SK-N-SH (cell line): ENCODE results near the gene SDE2.

Experiments
- CTCF ChIP-seq: fragments of 200-600 bp; sonication (generic); IDR thresholded peaks from 2 replicates; pipeline ENCODE4 v1.6.1; 2017; ENCODE audit warnings: antibody characterized with exemption, mild to moderate bottlenecking, moderate library complexity
- ELF1 ChIP-seq: IDR thresholded peaks from 2 replicates; pipeline ENCODE4 v1.4.0; 2012
- EZH2phosphoT487 ChIP-seq: fragments of 200-600 bp; sonication (generic); IDR thresholded peaks from 2 replicates; pipeline ENCODE4 v1.6.1; 2017; ENCODE audit warnings: low read depth, mixed run types, mild to moderate bottlenecking, antibody characterized with exemption, moderate library complexity, borderline replicate concordance
- POLR2AphosphoS5 ChIP-seq: IDR thresholded peaks from 2 replicates; pipeline ENCODE4 v1.6.1; 2012; ENCODE audit warnings: low read depth, low read length
- RAD21 ChIP-seq: IDR thresholded peaks from 2 replicates; pipeline ENCODE4 v1.6.1; 2012; ENCODE audit warnings: mild to moderate bottlenecking, low read length
- REST ChIP-seq: IDR thresholded peaks from 2 replicates; pipeline ENCODE4 v1.6.1; 2012; ENCODE audit warnings: mild to moderate bottlenecking, low read depth, low read length, moderate library complexity
- RFX5 ChIP-seq: IDR thresholded peaks from 2 replicates; pipeline ENCODE4 v1.6.1; 2012; ENCODE audit warnings: mild to moderate bottlenecking, improper control_type of control experiment, low read length
- RXRA ChIP-seq: IDR thresholded peaks from 2 replicates; pipeline ENCODE4 v1.4.0; 2012; ENCODE audit warnings: low read depth, mild to moderate bottlenecking, borderline replicate concordance
- YY1 ChIP-seq: IDR thresholded peaks from 2 replicates; pipeline ENCODE4 v1.4.0; 2012; ENCODE audit warnings: low read depth, mild to moderate bottlenecking

DNA sequence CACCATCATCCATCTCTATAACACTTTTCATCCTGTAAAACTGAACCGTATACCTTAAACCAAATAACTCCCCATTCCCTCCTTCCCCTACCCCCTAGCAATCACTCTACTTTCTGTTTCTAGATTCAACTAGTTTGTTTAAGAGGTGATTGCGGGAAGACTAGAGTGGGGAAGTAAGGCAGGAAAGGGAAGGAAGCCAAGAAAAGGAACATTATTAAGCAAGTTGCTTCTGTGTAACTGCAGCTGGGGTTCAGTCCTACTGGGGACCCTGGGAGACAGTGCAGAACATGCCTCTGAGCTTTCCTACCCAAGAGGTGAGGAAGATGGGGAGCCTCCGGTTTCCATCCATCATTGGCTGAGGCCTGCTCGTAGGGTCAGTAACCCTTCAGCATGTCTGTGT is 34.4 kb upstream of the SDE2 start:
- no peak for TF ChIP-seq CTCF
- TF ChIP-seq RFX5 = no peak
- no peak for TF ChIP-seq RXRA
- no peak for TF ChIP-seq REST
- TF ChIP-seq POLR2AphosphoS5 = no peak
- no peak for TF ChIP-seq ELF1
- TF ChIP-seq EZH2phosphoT487 = no peak
- TF ChIP-seq RAD21 = no peak
- TF ChIP-seq YY1 = no peak
